ENCODE results near the gene TMCC1.

DNA sequence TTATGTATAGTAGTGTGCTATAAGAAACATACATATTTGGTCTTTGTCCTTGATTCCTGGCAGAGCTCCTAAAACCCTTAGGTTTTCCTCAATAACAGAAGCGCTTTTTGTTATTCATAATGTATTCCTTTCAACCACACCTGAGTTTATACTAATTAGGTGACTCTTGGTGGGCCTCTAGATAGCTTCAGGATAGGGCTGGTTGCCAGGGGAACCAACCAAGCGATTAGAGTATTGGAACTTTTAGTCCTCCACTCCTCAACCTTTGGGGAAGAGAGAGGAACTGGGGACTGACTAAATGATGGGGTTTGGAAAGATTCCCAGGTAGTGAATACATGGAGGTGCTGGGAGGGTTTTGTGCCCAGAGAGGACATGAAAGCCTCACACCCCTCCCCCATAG, 24.6 kb downstream of the TMCC1 start:
- TF ChIP-seq, protein P1, sequence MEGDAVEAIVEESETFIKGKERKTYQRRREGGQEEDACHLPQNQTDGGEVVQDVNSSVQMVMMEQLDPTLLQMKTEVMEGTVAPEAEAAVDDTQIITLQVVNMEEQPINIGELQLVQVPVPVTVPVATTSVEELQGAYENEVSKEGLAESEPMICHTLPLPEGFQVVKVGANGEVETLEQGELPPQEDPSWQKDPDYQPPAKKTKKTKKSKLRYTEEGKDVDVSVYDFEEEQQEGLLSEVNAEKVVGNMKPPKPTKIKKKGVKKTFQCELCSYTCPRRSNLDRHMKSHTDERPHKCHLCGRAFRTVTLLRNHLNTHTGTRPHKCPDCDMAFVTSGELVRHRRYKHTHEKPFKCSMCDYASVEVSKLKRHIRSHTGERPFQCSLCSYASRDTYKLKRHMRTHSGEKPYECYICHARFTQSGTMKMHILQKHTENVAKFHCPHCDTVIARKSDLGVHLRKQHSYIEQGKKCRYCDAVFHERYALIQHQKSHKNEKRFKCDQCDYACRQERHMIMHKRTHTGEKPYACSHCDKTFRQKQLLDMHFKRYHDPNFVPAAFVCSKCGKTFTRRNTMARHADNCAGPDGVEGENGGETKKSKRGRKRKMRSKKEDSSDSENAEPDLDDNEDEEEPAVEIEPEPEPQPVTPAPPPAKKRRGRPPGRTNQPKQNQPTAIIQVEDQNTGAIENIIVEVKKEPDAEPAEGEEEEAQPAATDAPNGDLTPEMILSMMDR (IDR thresholded peaks at IDR 0.05) = no peak
- no peak for TF ChIP-seq ZFX (IDR thresholded peaks at IDR 0.05; ENCODE audit: borderline replicate concordance)

All from 22Rv1 (cell line).